GM21528 (cell line): ENCODE data around the gene ADCY4.
A peak's percentile ranks its signal among the peaks of the same experiment; 100 is the strongest.
"Not testable (repeated sequence)": the region's sequence is repeated elsewhere in the genome, so short reads cannot be mapped to it uniquely, and the experiment has no call there.

Source experiments
- ATAC-seq: cut with Tn5 transposase; IDR thresholded peaks from one replicate; pipeline ENCODE4 v1.9.1; 2021; ENCODE audit warnings: mild to moderate bottlenecking, moderate library complexity; ENCODE audit not compliant: unreplicated experiment, low FRiP score

Gene ADCY4

DNA sequence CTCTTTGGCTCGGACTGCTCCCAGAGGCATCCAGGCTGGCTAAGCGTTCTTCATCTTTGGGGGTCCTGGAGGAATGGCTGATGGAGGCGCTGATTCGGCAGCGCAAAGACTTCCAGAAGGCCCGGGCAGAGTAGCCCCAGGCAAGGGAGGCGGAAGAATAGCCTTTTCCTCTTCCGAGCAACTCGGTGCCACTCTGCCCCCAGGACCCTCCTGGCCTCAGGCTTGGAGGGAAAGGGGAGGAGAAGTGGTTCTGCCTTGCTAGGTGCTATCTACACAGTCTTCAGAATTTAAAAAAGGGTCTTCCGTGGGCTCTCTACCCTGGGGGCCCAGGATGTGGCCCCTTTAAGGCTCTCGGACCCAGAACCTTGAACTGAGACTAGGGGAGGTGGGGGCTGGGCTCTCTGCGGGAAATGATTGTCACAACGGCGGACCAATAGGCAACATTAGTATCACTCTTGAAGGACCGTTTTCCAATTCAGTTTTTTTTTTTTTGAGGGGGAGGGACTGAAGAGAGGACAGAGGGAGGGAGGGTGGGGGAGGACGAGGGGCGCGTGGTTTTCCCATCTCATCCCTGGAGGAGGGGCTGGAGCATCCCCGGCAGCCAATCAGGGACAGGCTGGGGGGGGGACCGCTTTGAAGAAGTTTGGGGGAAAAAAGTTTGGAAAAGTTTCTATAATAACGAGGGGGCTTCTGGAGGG lies 32.8 kb upstream of the ADCY4 start, which contains the start of gene NFATC4:
TSS of gene NFATC4 (plus strand) at position 671 of the 698 bp plus-strand sequence. CDS start 157 bp downstream, outside the sequence.
- ATAC-seq, result peak; percentile 5

DNA sequence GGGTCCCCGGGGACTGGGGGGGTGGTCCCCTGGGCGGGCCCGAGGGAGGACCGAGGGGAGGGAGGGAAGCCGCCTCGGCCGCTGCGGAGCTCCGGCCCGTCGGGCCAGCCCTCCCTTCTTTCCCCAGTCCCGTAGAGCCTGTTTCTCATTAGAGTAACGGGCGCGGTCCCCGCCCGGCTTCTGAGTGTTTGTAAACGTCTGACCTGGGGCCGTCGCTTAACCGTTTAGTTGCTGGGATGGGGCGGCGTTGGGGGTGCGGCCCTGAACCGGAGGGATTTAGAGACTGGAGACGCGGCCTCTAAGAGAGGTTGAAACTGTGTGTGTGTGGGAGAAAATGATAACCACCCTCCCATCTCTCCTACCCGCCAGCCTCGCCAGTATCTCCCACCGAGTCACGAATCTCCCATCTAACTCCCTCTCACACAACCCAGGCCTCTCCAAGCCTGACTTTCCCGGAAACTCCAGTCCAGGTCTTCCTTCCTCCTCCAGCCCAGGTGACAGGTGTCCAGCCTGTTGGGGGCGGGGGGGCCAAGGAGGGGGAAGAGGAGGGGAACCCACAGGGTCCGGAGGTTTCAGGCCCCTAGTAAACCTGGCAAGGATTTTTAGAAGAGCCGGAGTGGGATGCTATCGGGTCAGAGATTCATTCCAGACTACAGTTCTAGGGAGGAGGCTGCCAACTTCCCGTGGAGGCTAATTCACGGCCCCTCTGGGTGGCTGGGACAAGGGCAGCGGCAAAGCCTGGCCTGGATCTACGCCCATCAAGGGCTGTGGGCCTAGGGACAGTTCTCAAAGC lies 32.0 kb upstream of the ADCY4 start:
- ATAC-seq, result peak; percentile 39

DNA sequence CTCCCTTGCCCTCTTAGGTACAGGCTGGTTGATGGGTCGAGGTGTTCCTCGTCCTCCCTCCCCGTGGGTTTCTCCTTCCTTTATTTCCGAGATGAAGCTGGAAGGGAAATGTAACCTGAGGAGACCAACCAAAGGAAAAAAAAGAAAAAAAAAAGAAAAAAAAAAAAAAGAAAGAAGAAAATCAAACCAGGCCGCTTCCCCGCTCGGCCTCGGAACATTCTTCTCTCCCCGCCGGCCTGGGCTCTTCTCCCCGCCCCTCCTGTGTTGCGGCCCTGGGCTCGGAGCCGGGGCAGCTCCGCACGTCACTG lies 31.5 kb upstream of the ADCY4 start:
- ATAC-seq, result no peak

DNA sequence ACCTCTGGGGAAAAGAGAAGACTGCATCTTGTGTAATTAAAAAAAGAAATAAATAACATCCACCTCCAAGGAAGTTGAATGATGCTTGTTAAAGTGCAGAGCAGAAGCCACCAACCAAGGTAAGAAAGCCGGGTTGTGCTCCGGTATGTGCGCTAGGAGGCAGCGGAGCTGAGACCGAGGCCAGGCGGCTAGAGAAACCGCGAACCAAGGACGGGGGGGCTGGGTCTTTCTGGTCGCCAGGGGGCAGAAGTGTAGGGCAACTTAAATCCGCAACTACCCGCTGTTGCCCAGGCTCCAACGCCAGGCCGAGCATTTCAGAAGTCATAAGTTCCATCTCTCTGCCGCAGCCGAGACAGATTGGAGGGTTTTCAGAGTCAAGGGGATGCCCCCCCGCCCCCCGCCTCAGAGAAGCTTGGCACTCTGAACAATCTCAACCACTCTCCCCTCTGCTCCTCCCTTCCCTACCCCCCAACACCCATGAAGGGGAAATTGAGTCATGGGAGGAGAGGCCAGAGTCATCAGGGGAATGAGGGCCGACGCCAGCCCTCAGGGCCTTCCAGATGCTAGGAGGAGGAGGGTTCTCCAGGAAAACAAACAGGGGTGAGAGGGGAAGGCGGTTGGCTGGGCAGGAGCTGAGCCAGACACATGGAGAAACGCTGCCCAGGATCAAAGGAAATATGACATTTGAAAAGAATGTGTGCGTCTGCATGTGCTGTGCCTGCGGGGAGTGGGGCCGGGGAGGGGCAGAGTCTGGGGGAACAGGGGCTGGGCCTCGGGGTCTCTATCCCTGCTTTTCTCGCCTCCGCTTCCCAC lies 30.9 kb upstream of the ADCY4 start:
- no peak for ATAC-seq

DNA sequence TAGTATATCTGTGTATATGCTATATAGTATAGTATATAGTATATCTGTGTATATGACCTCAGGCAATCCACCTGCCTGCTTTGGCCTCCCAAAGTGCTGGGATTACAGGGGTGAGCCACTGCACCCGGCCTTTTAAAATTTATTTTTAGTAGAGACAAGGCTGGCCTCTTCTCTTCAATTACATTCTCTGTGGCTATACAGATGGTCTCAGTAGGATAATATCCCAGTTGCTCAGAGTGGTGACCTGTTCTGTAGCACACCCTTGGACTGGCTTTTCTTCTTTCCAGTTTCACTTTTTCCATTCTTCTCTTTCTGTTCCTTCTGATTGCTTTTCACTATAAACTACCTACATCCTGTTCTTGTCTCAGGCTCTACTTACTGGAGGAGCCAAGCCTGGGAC lies 30.0 kb upstream of the ADCY4 start:
- no peak for ATAC-seq

DNA sequence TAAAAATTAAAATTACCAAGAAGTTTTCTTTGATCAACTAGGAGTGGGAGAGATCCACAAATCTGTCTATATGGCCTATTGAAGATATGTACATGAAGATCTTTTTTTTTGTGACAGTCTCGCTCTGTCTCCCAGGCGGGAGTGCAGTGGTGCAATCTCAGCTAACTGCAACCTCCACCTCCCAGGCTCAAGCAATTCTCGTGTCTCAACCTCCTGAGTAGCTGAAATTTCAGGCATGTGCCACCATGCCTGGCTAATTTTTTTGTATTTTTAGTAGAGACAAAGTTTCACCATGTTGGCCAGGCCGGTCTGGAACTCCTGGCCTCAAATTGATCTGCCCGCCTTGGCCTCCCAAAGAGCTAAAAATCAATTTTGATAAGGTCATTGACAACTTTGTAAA lies 28.5 kb upstream of the ADCY4 start:
- no peak for ATAC-seq

DNA sequence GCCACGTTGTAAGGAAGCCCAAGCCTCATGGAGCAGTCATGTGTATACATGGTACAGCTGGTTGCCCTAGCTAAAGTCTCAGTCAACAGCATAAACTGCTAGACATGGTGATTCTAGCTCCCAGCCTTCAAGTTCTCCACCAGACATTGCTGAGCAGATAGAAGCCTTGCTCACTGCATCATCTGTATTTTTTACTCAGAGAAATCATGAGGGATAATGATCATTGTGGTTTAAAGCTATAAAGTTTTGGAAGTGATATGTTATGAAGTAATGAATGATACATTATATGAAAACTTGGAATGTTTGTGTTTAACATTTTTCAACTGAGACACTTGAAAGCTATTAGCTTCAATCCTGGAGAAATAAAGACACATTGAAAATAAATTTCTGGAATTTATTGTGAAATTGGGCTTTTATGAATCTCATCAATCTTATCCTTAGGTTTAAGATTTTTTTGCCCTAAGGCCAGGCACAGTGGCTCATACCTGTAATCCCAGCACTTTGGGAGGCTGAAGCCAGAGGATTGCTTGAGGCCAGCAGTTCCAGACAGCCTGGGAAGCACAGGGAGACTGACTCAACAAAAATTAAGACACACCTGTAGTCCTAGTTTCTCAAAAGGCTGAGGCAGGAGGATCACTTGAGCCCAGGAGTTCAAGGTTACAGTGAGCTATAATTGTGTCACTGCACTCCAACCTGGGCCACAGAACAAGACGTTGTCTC lies 27.5 kb upstream of the ADCY4 start:
- no peak for ATAC-seq

DNA sequence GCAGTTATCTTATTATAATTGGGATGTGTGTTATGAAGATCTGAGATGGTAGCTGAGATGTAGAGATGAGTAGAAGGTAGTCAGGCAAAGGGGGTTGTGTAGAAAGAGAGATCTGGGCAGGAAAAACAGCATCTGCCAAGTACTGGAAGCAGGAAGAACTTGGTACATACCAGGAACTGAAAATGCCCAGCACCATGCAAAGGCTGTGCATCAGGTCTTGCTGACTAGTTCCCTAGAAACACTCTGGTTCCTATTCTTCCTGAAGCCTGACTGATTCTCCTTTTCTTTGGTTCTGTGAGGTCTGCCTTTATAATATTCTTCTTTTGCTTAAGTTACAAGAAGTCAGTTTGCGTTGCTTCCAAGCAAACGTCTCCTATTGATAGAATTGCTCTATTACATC lies 26.5 kb upstream of the ADCY4 start:
- ATAC-seq, result no peak

DNA sequence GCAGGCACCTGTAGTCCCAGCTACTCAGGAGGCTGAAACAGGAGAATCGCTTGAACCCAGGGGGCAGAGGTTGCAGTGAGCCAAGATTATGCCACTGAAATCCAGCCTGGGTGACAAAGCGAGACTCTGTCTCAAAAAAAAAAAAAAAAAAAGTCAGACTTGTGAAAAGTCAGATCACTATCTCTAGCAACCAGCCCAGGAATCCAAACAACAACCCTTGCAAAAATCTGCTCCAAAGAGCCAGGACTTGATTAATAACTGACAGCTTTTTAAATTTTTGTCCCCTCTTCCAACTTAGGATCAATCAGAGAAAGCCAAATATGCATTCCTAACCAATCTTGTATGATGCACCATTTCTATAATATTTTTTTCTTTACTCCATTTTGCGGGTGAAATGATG lies 25.4 kb upstream of the ADCY4 start:
- ATAC-seq, result no peak

DNA sequence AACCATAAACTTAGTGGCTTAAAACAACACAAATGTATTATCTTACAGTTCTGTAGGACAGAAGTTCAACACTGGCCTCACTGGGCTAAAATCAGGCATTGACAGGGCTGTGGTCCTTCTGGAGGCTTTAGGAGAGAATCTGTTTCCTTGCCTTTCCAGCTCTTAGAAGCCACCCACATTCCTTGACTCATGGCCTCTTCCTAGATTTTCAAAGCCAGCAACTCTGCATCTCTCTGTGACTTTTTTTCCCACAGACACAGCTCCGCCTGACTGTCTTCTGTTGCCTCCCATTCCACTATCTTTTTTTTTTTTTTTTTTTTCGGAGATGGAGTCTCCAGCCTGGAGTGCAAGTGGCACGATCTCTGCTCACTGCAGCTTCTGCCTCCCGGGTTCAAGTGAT lies 21.3 kb upstream of the ADCY4 start:
- ATAC-seq, result no peak

DNA sequence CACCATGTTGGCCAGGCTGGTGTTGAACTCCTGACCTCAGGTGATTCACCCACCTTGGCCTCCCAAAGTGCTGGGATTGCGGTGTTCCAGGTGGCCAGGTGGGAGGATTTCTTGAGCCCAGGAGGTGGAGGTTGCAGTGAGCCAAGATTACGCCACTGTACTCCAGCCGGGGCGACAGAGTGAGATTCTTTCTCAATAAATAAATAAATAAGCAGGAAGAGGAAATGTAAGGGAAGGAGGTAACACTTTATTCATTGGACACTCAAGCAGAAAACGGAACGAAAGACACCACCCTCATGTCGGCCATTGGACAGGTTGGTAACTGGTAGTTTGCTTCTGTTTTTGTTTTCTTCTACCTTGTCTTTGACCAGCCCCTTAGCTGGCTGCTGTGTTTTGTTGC lies 20.1 kb upstream of the ADCY4 start:
- ATAC-seq, result no peak

DNA sequence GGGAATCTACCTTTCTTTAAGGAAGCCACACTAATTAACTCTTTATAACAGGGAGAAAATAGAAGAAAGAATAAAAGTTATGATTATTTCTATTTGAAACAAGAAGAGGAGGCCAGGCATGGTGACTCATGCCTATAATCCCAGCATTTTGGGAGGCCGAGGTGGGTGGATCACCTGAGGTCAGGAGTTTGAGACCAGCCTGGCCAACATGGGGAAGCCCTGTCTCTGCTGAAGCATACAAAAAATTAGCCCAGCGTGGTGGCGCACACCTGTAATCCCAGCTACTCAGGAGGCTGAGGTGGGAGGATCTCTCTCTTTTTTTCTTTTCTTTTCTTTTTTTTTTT lies 19.6 kb upstream of the ADCY4 start:
- not testable (repeated sequence) for ATAC-seq

DNA sequence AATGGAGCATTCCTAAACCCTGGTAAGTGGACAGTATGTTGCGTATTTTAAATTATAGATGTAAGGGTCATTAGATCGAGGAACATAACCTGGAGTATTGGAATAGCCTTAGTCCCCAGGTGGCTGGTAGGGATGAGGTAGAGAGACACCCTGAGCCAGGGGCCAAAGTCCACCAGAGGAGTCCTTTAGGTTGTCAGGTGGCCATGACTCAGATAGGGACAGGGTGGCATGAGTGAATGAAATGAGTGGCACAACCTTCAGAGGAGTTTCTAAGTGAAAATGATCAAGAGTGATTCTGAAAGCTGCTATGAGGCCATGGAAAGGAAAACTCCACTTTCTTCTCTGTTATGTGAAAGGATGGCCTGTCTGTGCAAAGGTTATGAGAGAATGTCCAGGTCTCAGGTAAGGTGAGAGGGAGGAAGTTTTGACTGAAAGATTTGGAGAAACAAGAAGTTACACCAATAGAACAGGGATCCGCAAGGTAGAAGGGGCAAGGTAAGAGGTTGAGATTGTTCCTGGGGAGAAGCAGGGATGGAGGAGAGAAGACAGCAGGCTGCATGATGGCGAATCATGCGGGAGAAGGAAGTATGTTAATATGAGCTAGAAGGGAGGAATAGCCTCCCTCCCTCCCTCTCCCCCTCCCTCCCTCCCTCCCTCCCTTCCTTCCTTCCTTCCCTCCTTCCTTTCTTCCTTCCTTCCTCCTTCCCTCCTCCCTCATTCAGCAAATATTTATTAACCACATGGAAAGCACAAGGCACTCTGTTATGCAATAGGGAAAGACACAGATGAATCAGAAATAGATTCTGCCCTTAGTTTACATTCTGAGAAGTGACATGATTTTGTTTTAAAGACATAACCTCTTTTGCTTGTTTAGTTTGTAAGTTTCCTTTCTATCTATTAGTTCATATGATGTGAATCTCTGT lies 18.9 kb upstream of the ADCY4 start:
- ATAC-seq, result no peak

DNA sequence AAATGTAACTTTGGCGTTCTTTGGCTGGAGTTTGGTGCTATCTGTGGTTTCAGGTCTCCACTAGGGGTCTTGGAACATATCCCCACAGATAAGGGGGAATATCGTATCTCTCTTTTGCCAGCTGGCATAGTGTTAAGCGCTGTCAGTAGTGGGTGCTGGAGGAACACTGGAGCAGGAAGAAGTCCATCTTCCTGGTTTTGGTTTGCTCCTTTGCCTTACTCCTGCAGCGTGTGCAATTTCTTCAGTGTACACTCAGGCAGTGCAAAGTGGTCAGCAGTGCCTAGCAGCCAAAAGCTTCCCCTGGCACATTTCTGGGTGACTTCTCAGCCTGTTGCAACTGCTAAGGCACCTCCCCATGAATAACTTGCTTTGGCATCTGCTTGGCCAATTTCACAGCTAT lies 16.6 kb upstream of the ADCY4 start:
- ATAC-seq, result no peak

DNA sequence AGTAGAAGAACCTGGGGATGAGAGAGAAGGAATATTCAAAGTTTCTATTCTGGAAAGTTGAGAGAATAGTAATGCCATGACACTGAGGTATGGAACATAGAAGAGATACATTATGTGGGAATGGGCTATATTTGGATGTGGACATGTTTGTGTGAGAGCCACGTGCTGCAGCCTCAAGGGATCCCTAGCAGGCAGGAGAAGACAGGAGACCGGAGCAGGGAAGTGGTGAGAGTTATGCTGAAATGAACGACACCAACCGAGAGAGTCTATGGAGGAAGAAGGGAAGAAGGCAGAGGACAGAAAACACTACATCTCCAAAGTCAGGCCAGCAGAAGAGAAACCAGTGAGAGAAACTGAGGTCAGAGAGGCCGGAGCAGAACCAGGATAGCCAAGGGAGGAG lies 14.9 kb upstream of the ADCY4 start:
- ATAC-seq, result no peak

DNA sequence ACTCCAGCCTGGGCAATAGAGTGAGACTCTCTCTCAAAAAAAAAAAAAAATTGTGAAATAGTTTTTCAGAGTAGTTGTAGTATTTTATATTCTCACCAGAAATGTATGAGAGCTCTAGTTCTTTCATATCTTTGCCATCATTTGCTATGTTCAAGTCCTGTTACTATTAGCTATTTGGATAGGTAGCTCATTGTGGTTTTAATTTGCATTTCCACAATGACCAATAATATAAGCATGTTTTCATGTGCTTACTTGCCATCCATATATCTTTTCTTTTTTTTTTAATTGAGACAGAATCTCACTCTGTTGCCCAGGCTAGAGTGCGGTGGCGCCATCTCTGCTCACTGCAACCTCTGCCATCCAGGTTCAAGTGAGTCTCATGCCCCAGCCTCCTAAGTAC lies 13.3 kb upstream of the ADCY4 start:
- ATAC-seq, result no peak

DNA sequence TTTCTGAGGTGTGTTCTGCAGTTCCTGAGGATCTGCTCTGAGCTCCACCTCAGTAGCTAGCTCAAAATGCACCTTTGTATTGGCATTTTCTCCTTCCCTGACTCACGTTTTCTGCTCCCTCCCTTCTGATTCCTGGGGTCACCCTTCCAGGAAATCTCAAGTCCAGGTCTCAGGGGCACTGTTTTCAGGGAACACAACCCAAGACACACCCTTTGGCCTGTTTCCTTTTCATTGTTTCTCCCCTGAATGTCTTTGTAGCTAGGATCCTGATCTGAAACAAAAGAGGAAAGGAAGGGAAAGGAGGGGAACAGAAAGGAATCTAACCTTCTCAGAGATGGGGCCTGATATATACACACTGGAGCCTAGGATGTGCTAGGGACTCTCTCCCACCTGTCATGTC lies 12.3 kb upstream of the ADCY4 start:
- no peak for ATAC-seq

DNA sequence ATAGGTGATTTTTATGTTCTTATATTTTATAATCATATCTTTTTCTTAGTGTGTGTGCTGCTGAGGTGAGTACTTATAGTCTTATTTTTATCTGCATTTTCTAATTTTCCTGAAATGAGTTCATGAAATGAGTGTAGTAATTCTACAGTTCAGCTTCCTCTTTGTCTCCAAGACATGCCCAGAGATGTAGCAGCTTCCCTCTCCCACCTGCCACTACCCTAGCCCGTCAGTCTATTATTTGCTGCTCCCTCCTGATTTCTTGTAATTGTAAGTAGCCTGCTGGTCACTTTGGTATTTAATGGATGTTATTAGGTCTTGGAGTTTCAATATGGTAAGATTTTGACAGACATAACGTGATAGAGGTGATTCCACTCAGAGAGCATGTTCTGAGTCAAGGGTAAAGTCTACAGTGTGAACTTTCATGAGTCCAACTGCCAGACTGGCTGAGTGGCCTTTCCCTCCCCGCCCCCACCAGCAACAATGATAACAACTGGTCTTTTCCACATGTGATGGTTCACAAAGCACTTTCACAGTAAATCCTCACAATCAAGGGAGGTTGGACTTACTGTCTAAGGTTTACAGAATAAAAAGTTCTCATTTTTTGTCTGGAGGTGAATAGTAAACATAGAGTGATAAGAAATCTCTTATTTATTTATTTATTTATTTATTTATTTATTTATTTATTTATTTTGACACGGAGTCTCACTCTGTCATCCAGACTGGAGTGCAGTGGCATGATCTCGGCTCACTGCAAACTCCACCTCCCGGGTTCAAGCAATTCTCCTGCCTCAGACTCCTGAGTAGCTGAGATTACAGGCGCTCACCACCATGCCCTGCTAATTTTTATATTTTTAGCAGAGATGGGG lies 9.2 kb upstream of the ADCY4 start:
- no peak for ATAC-seq

DNA sequence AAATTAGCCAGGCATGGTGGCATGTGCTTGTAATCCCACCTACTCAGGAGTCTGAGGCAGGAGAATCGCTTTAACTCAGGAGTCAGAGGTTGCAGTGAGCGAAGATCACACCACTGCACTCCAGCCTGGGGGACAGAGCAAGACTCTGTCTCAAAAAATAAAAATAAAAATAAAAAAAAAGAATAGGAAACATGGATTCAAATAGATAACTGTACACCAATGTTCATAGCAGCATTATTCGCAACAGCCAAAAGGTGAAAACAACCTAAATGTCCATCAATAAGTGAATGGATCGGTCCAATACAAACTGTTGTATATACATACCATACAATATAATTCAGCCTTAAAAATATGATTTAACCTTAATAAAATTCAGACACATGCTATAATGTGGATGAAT lies 8.0 kb upstream of the ADCY4 start:
- ATAC-seq, result no peak
